ENCODE measurements around the gene PHF5A.

GRCh38 chr22:41437198-41437597 lies 31.3 kb downstream of the PHF5A start:
- TF ChIP-seq CTCF (IDR thresholded peaks at IDR 0.05 in 8 of 11, conservative IDR thresholded peaks at IDR 0.05 in 3 of 11) (no peak), POLR2AphosphoS5 (IDR thresholded peaks at IDR 0.05) (no peak), POLR2A (IDR thresholded peaks at IDR 0.05) (no peak)

Data from spleen (tissue), 7 donors.